GM12891 (cell line): Measurements from ENCODE around the gene DNAJB7.
"Not testable (repeated sequence)": the region's sequence is repeated elsewhere in the genome, so short reads cannot be mapped to it uniquely, and the experiment has no call there.

Experiments
- DNase-seq: peaks from one replicate; pipeline ENCODE4 v3.0.0; 2011; ENCODE audit warnings: low spot score; ENCODE audit not compliant: insufficient read length
- FAIRE-seq: peaks from 2 replicates; lab custom pipeline; 2011; peaks lifted over from hg19 to GRCh38; lab: Jason Lieb, UNC
- PAX5 ChIP-seq: IDR thresholded peaks from 2 replicates; pipeline ENCODE4 v1.6.1; 2011; ENCODE audit warnings: low read length, moderate library complexity, mild to moderate bottlenecking; ENCODE audit not compliant: insufficient read depth, severe bottlenecking
- POLR2A ChIP-seq: IDR thresholded peaks from 2 replicates; pipeline ENCODE4 v1.6.1; 2011; ENCODE audit warnings: low read depth, low read length, control low read depth
- POLR2AphosphoS5 ChIP-seq: IDR thresholded peaks from 2 replicates; pipeline ENCODE4 v1.6.1; 2011; ENCODE audit warnings: low read depth, low read length, control low read depth
- POU2F2 ChIP-seq: IDR thresholded peaks from 2 replicates; pipeline ENCODE4 v1.6.1; 2011; ENCODE audit warnings: low read depth, mild to moderate bottlenecking, control low read depth, low read length, moderate library complexity
- SPI1 ChIP-seq: IDR thresholded peaks from 2 replicates; pipeline ENCODE4 v1.6.1; 2011; ENCODE audit warnings: low read depth, low read length, control low read depth
- TAF1 ChIP-seq: IDR thresholded peaks from 2 replicates; pipeline ENCODE4 v1.6.1; 2011; ENCODE audit warnings: low read depth, low read length, control low read depth

Gene DNAJB7

GRCh38 chr22:40853961-40854360, 8.0 kb downstream of the DNAJB7 start:
- no peak for DNase-seq
- TF ChIP-seq POLR2A (no peak), PAX5 (no peak), SPI1 (no peak), POLR2AphosphoS5 (no peak), TAF1 (no peak), POU2F2 (no peak)
- FAIRE-seq, result no peak

- FAIRE-seq (no peak), DNase-seq (no peak)
- TF ChIP-seq SPI1 (no peak), POLR2AphosphoS5 (no peak), POLR2A (no peak), TAF1 (no peak), POU2F2 (no peak), PAX5 (no peak)
Observed at GRCh38 chr22:40853333-40853732, 8.6 kb downstream of the DNAJB7 start.

DNA sequence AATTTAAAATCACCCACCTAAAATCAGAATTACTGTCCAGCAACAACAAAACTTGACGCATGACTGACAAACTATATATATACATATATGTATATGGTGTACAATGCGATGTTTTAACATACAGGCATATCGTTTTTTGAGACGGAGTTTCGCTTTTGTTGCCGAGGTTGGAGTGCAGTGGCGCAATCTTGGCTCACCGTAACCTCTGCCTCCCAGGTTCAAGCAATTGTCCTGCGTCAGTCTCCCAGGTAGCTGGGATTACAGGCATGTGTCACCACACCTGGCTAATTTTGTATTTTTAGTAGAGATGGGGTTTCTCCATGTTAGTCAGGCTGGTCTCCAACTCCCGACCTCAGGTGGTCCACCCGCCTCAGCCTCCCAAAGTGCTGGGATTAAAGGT, 16.1 kb downstream of the DNAJB7 start:
- not testable (repeated sequence) for DNase-seq, FAIRE-seq

- no peak for TF ChIP-seq POLR2AphosphoS5
- no peak for TF ChIP-seq TAF1
- no peak for DNase-seq
- no peak for FAIRE-seq
Observed at GRCh38 chr22:40844951-40845350, 17.0 kb downstream of the DNAJB7 start.

GRCh38 chr22:40838486-40838885, 23.4 kb downstream of the DNAJB7 start:
- DNase-seq (no peak), FAIRE-seq (no peak)
- no peak for TF ChIP-seq TAF1
- no peak for TF ChIP-seq POLR2A

DNA sequence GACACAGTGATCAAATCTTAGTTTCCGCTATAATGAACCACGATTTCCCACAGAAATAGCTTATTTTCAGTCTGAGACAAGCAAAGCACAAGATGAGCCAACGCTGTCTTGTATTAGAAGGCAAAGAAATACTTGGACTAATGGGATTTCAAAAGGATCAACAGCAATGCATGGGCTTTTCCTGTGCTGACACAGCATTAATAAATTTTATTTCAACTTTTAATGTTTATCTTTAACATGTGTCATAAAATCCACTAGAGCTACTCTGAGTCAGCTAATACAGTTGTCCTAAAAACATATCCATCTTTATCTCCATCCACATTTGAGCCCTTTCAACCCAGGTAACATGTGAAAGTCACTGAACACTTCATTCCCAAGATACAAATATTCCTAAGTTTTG, 27.3 kb downstream of the DNAJB7 start:
- no peak for FAIRE-seq

GRCh38 chr22:40829131-40829530, 32.8 kb downstream of the DNAJB7 start:
- no peak for DNase-seq
- no peak for TF ChIP-seq POU2F2
- no peak for TF ChIP-seq POLR2AphosphoS5
- no peak for TF ChIP-seq POLR2A
- no peak for TF ChIP-seq PAX5
- no peak for TF ChIP-seq SPI1
- no peak for TF ChIP-seq TAF1
- FAIRE-seq, result no peak

More for the DNA sequence above, 27.3 kb downstream of the DNAJB7 start:
- DNase-seq, result no peak
- no peak for TF ChIP-seq PAX5
- TF ChIP-seq TAF1, result no peak
- no peak for TF ChIP-seq SPI1
- no peak for TF ChIP-seq POLR2AphosphoS5
- TF ChIP-seq POLR2A, result no peak
- TF ChIP-seq POU2F2, result no peak

DNA sequence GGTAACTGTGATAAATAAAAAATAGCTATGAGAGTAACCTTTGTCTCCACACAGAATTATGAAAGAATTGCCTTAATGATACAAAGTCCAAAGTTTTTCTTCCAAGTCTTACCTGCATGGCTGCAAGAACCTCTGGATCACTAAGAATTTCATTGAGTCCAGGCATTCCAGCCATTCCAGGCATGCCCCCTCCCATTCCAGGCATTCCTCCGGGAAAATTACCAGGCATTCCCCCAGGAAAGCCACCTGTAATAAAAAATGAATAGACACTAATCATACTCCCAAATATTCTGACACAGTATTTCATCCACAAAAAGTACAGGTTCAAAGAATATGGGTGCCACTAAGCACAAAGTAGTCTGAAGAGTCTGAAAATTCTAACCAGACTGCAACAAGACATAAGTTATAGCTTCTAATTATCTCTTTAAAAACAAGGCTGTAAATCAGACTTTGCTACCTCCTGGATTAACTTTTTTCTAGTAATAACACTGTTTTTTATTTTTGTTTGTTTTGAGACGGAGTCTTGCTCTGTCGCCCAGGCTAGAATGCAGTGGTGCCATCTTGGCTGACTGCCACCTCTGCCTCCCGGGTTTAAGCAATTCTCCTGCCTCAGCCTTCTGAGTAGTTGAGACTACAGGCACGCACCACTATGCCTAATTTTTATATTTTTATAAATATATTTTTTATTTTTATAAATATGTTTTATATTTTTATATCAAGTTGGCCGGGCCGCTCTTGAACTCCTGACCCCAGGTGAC, 34.8 kb downstream of the DNAJB7 start:
- FAIRE-seq, result no peak
- no peak for DNase-seq
- TF ChIP-seq SPI1, result no peak
- TF ChIP-seq POU2F2, result no peak
- no peak for TF ChIP-seq PAX5
- no peak for TF ChIP-seq TAF1
- no peak for TF ChIP-seq POLR2A
- TF ChIP-seq POLR2AphosphoS5, result no peak

- not testable (repeated sequence) for DNase-seq, FAIRE-seq
Observed at GRCh38 chr22:40826292-40826691, 35.6 kb downstream of the DNAJB7 start.

DNA sequence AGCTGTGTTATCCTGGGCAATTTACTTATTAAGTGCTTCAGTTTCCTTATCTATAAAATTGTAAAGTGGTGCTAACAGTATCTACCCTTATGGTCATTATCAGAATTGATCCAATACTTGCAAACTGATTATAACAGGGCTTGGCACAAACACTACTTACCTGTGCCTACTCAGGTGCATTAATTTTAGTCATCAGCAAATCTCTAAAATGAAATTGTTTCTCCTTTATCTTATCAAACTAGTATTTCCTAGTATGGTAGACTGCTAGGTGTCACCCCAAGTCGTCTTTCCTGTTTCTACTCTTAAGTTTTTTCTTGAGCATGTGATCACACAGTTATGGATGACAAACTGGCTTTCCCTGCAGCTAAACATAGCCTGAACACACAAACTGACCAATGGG, 38.5 kb downstream of the DNAJB7 start:
- no peak for FAIRE-seq
- TF ChIP-seq POU2F2 (no peak), POLR2A (no peak), SPI1 (no peak), PAX5 (no peak), TAF1 (no peak), POLR2AphosphoS5 (no peak)
- no peak for DNase-seq
